PC-9 (cell line): Measurements from ENCODE around the gene ACOXL.

ENCODE experiments used
- EZH2 ChIP-seq: fragments of 200-600 bp; sonication (generic); IDR thresholded peaks from 2 replicates; pipeline ENCODE4 v1.8.0; 2017; ENCODE audit warnings: antibody characterized with exemption, low read depth
- TF ChIP-seq, protein P1 (sequence below): fragments of 200-600 bp; sonication (generic); conservative IDR thresholded peaks from 2 replicates; pipeline ENCODE4 v1.6.1; 2017; ENCODE audit warnings: mixed run types, antibody characterized with exemption, mild to moderate bottlenecking, moderate library complexity

DNA sequence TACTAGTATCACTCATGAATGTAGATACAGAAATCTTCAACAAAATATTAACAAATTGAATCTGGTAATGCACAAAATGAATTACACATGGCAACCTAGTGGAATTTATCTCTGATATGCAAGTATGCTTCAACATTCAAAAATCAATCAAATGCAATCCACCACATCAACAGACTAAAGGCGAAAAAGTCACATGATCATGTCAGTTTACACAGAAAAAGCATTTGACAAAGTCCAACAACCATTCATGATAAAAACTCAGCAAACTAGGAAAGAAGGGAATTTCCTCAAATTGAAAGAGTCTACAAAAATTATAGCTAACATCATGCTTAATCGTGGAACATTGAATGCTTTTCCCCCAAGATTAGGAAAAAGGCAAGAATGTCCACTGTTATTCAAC is 237.8 kb downstream of the ACOXL start:
- TF ChIP-seq, protein P1, sequence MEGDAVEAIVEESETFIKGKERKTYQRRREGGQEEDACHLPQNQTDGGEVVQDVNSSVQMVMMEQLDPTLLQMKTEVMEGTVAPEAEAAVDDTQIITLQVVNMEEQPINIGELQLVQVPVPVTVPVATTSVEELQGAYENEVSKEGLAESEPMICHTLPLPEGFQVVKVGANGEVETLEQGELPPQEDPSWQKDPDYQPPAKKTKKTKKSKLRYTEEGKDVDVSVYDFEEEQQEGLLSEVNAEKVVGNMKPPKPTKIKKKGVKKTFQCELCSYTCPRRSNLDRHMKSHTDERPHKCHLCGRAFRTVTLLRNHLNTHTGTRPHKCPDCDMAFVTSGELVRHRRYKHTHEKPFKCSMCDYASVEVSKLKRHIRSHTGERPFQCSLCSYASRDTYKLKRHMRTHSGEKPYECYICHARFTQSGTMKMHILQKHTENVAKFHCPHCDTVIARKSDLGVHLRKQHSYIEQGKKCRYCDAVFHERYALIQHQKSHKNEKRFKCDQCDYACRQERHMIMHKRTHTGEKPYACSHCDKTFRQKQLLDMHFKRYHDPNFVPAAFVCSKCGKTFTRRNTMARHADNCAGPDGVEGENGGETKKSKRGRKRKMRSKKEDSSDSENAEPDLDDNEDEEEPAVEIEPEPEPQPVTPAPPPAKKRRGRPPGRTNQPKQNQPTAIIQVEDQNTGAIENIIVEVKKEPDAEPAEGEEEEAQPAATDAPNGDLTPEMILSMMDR: no peak
- TF ChIP-seq EZH2: no peak
